T-helper 1 cell treated with Interleukin-12 subunit alpha and Interleukin-12 subunit beta and Interleukin-4 antibody, amounts not matched to agents 30 ng/mL and 1 ng/mL, for 36 hours (primary cell): ENCODE data around the gene AK3. TPM values are rescaled to one million over a fixed set of nuclear protein-coding genes. Genes with fewer than 3 reads are reported as not detected.

ENCODE experiments used
- intact Hi-C: fragments of 100-400 bp; cut with micrococcal nuclease; formaldehyde crosslinking; loops from one replicate; pipeline ENCODE4 v1.15.1; 2024
- total RNA-seq: library from RNA; stranded (reverse); gene quantifications from 2 replicates; pipeline ENCODE4 v1.2.3, GENCODE V29; 2022

The AK3 gene
- total RNA-seq, 1 donor from 2014 or later, result 29.9 TPM

DNA sequence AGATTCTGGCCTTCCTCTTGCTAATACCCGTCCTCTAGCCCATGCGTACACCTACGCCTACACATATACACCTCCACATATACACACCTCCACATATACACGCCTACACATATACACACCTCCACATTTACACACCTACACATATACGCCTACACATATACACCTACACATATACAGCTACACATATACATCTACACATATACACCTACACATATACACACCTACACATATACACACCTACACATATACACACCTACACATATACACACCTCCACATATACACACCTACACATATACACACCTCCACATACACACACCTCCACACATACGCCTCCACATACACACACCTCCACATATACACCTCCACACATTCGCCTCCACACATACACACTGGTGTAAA lies 27.2 kb downstream of the AK3 start:
- intact Hi-C loops, result loop anchor here (2.0 kb wide), 1 partner anchor 17 kb away; no protein-coding TSS in a partner anchor

GRCh38 chr9:4709380-4709779 lies 31.6 kb downstream of the AK3 start:
- intact Hi-C loops, result no loop called here

GRCh38 chr9:4706971-4707622 lies 33.9 kb downstream of the AK3 start:
- intact Hi-C loops, result no loop called here

GRCh38 chr9:4706021-4706420 lies 35.0 kb downstream of the AK3 start:
- intact Hi-C loops, result no loop called here

DNA sequence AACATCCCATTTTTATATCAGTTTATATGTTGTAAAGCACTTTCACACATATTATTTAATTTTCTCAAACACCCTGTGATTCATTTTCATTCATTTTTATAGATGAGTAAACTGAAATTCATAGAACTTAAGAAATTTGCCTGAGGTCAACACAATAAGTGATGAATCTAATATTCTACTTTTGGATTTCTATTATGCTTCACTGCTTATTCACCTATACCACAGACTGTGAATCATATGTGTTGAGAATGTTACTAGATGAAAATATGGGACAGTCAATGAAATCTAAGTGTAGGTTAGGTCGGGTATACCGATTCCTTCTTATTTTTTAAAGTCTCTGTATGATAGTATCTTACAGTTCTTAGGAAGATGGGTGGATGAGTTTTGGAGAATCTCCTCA lies 36.9 kb downstream of the AK3 start:
- intact Hi-C loops, result no loop called here

DNA sequence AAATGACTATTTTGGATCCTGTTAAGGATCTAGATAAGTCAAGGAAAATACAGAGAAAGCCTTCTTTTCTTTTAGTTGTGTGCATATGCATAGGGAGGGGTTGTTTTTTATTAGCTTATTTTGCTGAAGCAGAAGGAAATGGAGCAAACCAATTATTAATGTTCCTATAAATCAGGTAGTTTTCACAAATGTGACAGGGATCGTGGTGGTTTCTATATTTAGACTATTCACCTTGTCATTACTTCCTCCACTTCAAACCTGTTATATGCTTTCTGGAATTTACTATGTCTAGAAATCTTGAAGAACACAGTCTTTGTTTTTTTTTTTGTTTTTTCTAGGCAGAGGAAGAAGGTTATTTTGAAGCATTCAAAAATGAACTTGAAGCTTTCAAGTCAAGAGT lies 39.5 kb downstream of the AK3 start:
- intact Hi-C loops, result no loop called here

DNA sequence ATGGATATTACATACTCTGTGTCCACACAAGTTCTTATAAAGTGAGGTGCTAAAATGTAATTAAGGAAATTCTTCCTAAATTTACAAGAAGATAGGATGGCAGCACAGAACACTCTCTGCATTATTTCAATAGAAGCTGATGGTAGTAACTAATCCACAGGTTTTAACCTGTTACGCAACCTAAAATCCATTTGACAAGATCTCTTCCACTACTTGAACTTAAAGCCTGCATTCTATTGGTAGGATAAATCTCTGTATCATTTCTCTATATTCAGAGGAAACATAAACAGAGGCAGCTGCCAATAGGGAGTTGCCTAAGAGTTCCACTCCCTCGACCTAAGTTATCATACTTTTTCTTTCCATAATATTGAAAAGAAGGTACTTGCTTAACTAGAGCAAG lies 40.1 kb downstream of the AK3 start:
- intact Hi-C loops, result no loop called here

DNA sequence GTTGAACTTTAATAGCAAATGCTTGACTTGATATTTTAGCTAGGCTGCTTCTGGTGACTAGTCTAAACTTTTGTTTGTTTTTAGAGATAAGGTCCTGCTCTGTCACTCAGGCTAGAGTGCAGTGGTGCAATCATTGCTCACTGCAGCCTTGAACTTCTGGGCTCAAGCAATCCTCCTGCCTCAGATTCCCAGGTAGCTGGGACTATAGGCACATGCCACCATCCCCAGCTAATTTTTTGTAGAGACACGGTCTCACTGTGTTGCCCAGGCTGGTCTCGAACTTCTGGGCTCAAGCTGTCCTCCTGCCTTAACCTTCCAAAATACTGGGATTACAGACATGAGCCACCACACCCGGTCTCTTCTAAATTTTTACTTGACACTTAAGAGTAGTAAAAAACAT lies 40.9 kb downstream of the AK3 start:
- intact Hi-C loops, result no loop called here

- intact Hi-C loops, result no loop called here
Observed at GRCh38 chr9:4691795-4692194, 49.2 kb downstream of the AK3 start.

GRCh38 chr9:4690144-4690543 lies 50.9 kb downstream of the AK3 start:
- intact Hi-C loops, result no loop called here

GRCh38 chr9:4689687-4690104 lies 51.3 kb downstream of the AK3 start:
- intact Hi-C loops, result no loop called here

DNA sequence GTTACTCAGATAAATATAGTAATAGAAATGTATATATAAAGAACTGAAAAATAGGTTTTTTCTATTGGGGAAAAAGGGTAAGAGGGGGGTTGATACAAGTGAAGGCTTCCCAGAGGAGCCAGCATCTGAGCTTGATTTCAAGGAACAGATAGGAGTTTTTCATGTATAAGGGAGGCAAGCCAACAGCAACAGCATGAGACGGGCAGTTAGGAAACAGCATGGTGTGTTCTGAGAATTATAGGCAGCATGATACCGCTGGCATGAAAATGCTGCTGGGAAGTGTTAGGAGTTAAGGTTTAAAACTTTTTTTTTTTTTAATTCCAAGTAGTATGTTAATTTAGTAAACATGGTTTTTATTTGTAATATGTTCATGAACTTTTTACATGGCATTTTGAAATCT lies 52.0 kb downstream of the AK3 start:
- intact Hi-C loops, result no loop called here

DNA sequence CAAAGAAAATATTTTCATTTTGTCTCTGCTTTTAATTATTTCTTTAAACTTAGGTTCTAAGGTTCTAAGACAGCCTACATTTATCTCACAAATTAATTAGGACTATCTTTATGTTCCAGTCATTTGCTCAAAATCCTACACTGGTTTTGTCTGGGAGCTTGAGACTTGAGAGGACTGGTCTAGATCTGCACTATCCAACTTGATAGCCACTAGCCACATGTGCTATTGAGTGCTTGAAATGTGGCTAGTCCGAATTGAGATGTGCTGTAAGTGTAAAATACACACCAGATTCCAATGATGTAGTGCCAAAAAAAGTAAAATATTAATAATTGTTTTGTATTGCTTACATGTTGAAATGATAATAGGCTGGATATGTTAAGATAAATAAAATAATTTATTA lies 54.4 kb downstream of the AK3 start:
- intact Hi-C loops, result no loop called here

- intact Hi-C loops, result no loop called here
Observed at GRCh38 chr9:4686112-4686511, 54.9 kb downstream of the AK3 start.

DNA sequence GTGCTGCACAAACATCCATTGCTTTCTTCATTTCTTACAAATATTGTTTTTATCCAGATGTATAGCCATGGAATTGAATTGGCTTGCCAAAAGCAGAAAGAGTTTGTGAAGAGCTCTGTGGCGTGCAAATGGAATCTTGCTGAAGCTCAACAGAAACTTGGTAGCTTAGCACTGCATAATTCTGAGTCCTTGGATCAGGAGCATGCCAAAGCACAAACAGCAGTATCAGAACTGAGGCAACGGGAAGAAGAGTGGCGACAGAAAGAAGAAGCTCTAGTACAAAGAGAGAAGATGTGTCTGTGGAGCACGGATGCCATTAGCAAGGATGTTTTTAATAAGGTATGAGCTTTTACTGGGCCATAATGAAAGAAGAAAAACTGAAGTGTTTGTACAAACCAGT lies 56.2 kb downstream of the AK3 start:
- intact Hi-C loops, result no loop called here

DNA sequence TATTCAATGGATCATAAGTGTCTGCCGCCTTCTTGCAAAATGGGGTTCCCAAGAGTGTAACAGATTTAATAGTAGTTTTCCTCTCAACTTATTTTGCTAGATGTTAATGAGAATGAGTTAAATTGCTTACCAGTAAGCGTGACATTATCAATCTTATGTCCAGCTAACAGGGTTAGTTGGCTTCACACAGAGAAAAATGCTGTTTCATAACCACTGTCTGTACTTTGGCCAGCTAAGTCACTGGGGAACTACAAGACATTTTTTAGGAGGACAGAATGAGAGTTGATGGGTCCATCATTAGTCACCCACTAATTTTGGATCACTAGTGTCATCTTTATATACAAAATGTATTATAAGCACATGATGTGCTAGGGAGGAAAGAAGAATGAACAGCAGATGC lies 60.3 kb downstream of the AK3 start:
- intact Hi-C loops, result no loop called here

DNA sequence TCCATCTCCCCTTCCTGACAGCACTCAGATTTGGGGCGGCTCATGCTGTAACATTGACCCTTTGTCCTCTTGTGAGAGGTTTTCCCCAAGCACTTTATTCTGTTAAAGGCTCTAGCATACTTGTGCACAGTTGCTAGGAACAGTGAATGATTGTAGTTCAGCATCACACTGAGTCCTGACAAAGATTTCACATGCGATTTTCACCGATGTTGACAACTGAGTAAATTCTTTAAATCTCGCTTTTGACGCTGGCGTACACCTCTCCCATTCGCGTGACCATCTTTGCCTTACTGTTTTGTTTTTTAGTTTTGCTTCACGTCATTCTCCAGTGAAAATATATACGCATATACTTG lies 60.9 kb downstream of the AK3 start:
- intact Hi-C loops, result no loop called here

GRCh38 chr9:4679268-4680172 lies 61.5 kb downstream of the AK3 start, which contains the start of gene CDC37L1:
Gene CDC37L1, plus strand, starts transcription at chr9:4679569. Its CDS starts 199 bp downstream, at chr9:4679768.
- intact Hi-C loops, result loop anchor here (1.0 to 5.0 kb wide), 14 partner anchors 9 to 1835 kb away; partner anchors contain the start of genes CD274, JAK2, PLGRKT and PLPP6

DNA sequence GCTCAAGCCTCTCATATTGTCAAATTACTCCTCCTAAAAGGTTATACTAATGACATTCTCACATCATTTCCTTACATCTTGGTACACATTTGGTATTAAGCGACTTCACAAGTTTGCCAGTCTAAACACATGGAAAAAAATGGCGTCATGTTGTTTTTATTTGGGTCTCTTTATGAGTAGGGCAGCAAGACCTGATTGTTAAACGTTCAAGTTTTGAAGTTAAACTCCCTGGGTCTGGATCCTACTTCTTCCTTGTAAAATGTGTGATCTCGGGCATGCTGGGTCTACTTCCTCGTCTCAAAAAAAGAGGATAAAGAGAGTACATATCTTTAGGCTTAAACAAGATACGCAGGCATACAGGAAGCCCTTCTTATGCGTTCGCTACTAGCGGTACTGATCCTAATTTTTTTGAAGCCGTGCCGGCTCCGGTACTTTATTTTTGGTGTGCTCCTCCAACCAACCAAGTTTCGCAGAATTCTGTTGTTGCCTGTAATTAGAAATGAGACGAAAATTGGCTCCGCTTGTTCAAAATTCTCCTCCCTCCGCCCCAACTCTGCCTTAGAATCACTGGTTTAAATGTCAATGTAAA lies 62.2 kb downstream of the AK3 start:
- intact Hi-C loops, result loop anchor here (1.0 to 5.0 kb wide), 14 partner anchors 10 to 1834 kb away; partner anchors contain the start of genes CD274, JAK2, PLGRKT and PLPP6

DNA sequence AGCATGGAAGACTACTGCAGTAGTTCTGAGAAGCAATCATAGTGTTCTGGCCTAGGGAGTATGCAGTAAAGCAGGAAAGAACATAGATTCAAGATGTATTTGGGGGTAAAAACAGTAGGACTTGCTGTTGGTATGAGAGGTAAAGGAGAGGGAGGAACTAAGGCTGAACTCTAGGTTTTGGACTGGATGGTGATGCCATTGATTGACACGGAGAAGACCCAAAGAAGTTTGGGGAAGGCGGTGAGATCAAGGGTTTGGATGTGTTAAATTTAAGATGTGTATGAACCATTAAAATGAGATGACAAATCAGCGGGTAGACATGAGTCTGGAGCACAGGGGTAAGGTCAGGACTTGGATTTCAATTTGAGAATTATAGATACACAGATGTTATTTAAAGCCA lies 63.6 kb downstream of the AK3 start:
- intact Hi-C loops, result loop anchor here (5.0 kb wide), 2 partner anchors 775 to 1200 kb away; partner anchors contain the start of gene CD274

GRCh38 chr9:4674783-4675182 lies 66.2 kb downstream of the AK3 start:
- intact Hi-C loops, result loop anchor here (5.0 kb wide), 2 partner anchors 778 to 1197 kb away; partner anchors contain the start of gene CD274

DNA sequence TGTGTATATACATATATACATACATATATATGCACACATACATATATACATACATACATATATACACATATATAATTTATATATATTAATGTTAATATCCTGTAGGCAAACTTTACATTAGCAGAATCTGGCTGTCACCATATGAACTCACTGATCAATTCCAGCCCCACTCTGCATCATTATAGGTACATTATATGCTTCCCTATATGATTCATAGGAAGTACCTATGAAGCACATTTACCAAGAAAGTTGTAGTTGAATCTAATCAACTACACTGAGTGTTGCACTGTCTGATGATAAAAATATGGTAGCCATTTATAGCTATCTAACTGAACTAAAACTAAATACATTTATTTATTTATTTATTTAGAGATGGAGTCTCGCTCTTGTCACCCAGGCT lies 69.3 kb downstream of the AK3 start:
- intact Hi-C loops, result no loop called here
